HCT116 (cell line): ENCODE data around the gene AKAP1. TPM values are rescaled to one million over a fixed set of nuclear protein-coding genes. Genes with fewer than 3 reads are reported as not detected.

Source experiments
- ATAC-seq: fragments of 200-7000 bp; cut with Tn5 transposase; 2 replicates; pipeline ENCODE4 v1.9.1; 2020; ENCODE audit warnings: mild to moderate bottlenecking, moderate library complexity
- BruUV-seq: library from RNA; stranded (reverse); fragments of 400-500 nt; replicated peaks from 2 replicates; lab custom pipeline; 2021; lab: Mats Ljungman, UMichigan
- CTCF ChIA-PET: fragments of 300-600 bp; sonication (Branson Sonifier 250); formaldehyde crosslinking; loops from one replicate; lab custom pipeline; 2021; ENCODE audit warnings: antibody characterized with exemption; lab: Charles Lee
- POLR2A ChIA-PET: fragments of 300-600, 350-600 bp; sonication (Branson Sonifier 250); formaldehyde crosslinking; loops from one replicate; lab custom pipeline; 2021; ENCODE audit warnings: antibody characterized with exemption; lab: Charles Lee
- RAD21 ChIA-PET, 2 experiments: fragments of 300-600 bp; sonication (Branson Sonifier 250); formaldehyde crosslinking; loops; one replicate each; lab custom pipeline; 2023; ENCODE audit warnings: low total read pairs in 2 of 2; ENCODE audit not compliant: uncharacterized antibody in 2 of 2, unreplicated experiment in 2 of 2, low non-redundant PET in 1 of 2; lab: Charles Lee
- DNase-seq: peaks from one replicate; pipeline ENCODE4 v3.0.0-alpha.2; 2010; ENCODE audit warnings: low read depth, low spot score
- H2AFZ ChIP-seq: fragments of 200-600 bp; shearing (Covaris generic), sonication (generic); 2 replicates; pipeline ENCODE4 v1.6.1; 2017; ENCODE audit warnings: low read depth, mixed run types, mixed read lengths, antibody characterized with exemption, low read length; ENCODE audit not compliant: poor library complexity, severe bottlenecking
- H3K27ac ChIP-seq: 2 replicates; pipeline ENCODE4 v1.5.1; 2012; ENCODE audit warnings: low read depth, low read length
- H3K27me3 ChIP-seq: fragments of 200-600 bp; sonication (generic); 2 replicates; pipeline ENCODE4 v1.6.1; 2016; ENCODE audit warnings: mixed run types, low read length, mixed read lengths; ENCODE audit not compliant: insufficient read depth
- H3K36me3 ChIP-seq, 2 experiments: fragments of 200-500 bp in 1 of 2; fragments of 200-600 bp in 1 of 2; sonication (Bioruptor generic) in 1 of 2; sonication (generic) in 1 of 2; 2 replicates each; pipeline versions ENCODE4 v1.5.1 to v1.6.1; 2014 to 2016; ENCODE audit warnings: low read length in 2 of 2, inconsistent platforms in 1 of 2, mixed read lengths in 1 of 2, mixed run types in 1 of 2; ENCODE audit not compliant: insufficient read depth in 2 of 2, control insufficient read depth in 1 of 2
- H3K4me1 ChIP-seq, 2 experiments: fragments of 200-600 bp in 1 of 2; sonication (generic) in 1 of 2; 2 replicates each; pipeline versions ENCODE4 v1.5.1 to v1.6.1; 2012 to 2017; ENCODE audit warnings: low read length in 2 of 2, inconsistent platforms in 1 of 2, mild to moderate bottlenecking in 1 of 2, mixed read lengths in 1 of 2, mixed run types in 1 of 2, moderate library complexity in 1 of 2; ENCODE audit not compliant: insufficient read depth in 2 of 2, control insufficient read depth in 1 of 2
- H3K4me2 ChIP-seq: fragments of 200-600 bp; sonication (generic); 2 replicates; pipeline ENCODE4 v1.6.1; 2017; ENCODE audit warnings: mixed run types, low read length, mixed read lengths
- H3K4me3 ChIP-seq, 2 experiments: fragments of 200-600 bp in 1 of 2; sonication (generic) in 1 of 2; replicated peaks in 1 of 2; 2 replicates each; pipeline ENCODE4 v1.5.1; 2011 to 2016; ENCODE audit warnings: low read length in 2 of 2, control low read depth in 1 of 2, low read depth in 1 of 2, mild to moderate bottlenecking in 1 of 2, mixed read lengths in 1 of 2, mixed run types in 1 of 2
- H3K79me2 ChIP-seq: fragments of 200-600 bp; sonication (generic); 2 replicates; pipeline ENCODE4 v1.6.1; 2017; ENCODE audit warnings: mild to moderate bottlenecking, mixed run types, low read length, moderate library complexity, mixed read lengths; ENCODE audit not compliant: insufficient read depth
- H3K9ac ChIP-seq: fragments of 200-600 bp; sonication (generic); 2 replicates; pipeline ENCODE4 v1.6.1; 2016; ENCODE audit warnings: low read length, mixed read lengths
- H3K9me2 ChIP-seq: fragments of 200-600 bp; sonication (generic), shearing (Covaris generic); 2 replicates; pipeline ENCODE4 v1.6.1; 2017; ENCODE audit warnings: mixed run types, mild to moderate bottlenecking, moderate library complexity; ENCODE audit not compliant: insufficient read depth
- H3K9me3 ChIP-seq, 2 experiments: fragments of 200-500 bp in 1 of 2; fragments of 200-600 bp in 1 of 2; sonication (Bioruptor generic) in 1 of 2; sonication (generic) in 1 of 2; 2 replicates each; pipeline ENCODE4 v1.6.1; 2014 to 2017; ENCODE audit warnings: low read length in 2 of 2, mixed read lengths in 2 of 2, inconsistent platforms in 1 of 2, low read depth in 1 of 2, mild to moderate bottlenecking in 1 of 2, mixed run types in 1 of 2, moderate library complexity in 1 of 2; ENCODE audit not compliant: control insufficient read depth in 1 of 2, insufficient read depth in 1 of 2
- H4K20me1 ChIP-seq: fragments of 200-600 bp; sonication (generic), shearing (Covaris generic); 2 replicates; pipeline ENCODE4 v1.6.1; 2017; ENCODE audit warnings: mixed run types, mild to moderate bottlenecking, moderate library complexity; ENCODE audit not compliant: insufficient read depth
- CBX3 ChIP-seq: IDR thresholded peaks from 2 replicates; pipeline ENCODE4 v1.6.1; 2012; ENCODE audit warnings: low read depth
- CTCF ChIP-seq, 3 experiments: fragments of 200-600 bp in 1 of 3; sonication (generic) in 1 of 3; IDR thresholded peaks in 2 of 3; conservative IDR thresholded peaks in 1 of 3; 2 replicates each; pipeline ENCODE4 v1.5.1; 2012 to 2017; ENCODE audit warnings: low read depth in 2 of 3, low read length in 2 of 3, antibody characterized with exemption in 1 of 3, borderline replicate concordance in 1 of 3, control low read depth in 1 of 3, mild to moderate bottlenecking in 1 of 3, mixed read lengths in 1 of 3, mixed run types in 1 of 3, moderate library complexity in 1 of 3; ENCODE audit not compliant: insufficient read depth in 1 of 3
- EGR1 ChIP-seq: IDR thresholded peaks from 2 replicates; pipeline ENCODE4 v1.6.1; 2012; ENCODE audit warnings: low read depth
- MAX ChIP-seq: IDR thresholded peaks from 2 replicates; pipeline ENCODE4 v1.6.1; 2012
- POLR2AphosphoS5 ChIP-seq: IDR thresholded peaks from 2 replicates; pipeline ENCODE4 v1.6.1; 2011; ENCODE audit warnings: mild to moderate bottlenecking, low read depth, low read length, moderate library complexity
- SIN3A ChIP-seq: IDR thresholded peaks from 2 replicates; pipeline ENCODE4 v1.6.1; 2012; ENCODE audit warnings: low read depth
- SP1 ChIP-seq: IDR thresholded peaks from 2 replicates; pipeline ENCODE4 v1.6.1; 2012; ENCODE audit warnings: low read depth
- SRF ChIP-seq: IDR thresholded peaks from 2 replicates; pipeline ENCODE4 v1.6.1; 2012; ENCODE audit warnings: low read depth
- TCF7L2 ChIP-seq: IDR thresholded peaks from 2 replicates; pipeline ENCODE4 v1.7.0; 2011; ENCODE audit warnings: borderline replicate concordance, inconsistent platforms; ENCODE audit not compliant: insufficient read depth, insufficient read length; ENCODE audit errors: extremely low read depth
- YY1 ChIP-seq: IDR thresholded peaks from 2 replicates; pipeline ENCODE4 v1.6.1; 2011; ENCODE audit warnings: low read length, low read depth, moderate library complexity, mild to moderate bottlenecking; ENCODE audit not compliant: insufficient replicate concordance; ENCODE audit errors: extremely low read depth
- ZBTB33 ChIP-seq: IDR thresholded peaks from 2 replicates; pipeline ENCODE4 v1.6.1; 2011; ENCODE audit warnings: mild to moderate bottlenecking, low read length, moderate library complexity; ENCODE audit not compliant: insufficient replicate concordance; ENCODE audit errors: extremely low read depth
- ZNF274 ChIP-seq: fragments of 200-500 bp; sonication (Bioruptor generic); IDR thresholded peaks from 2 replicates; pipeline ENCODE4 v1.6.1; 2014; ENCODE audit warnings: mild to moderate bottlenecking, low read depth, low read length, inconsistent platforms
- intact Hi-C: fragments of 100-400 bp; cut with micrococcal nuclease; formaldehyde crosslinking; loops from 2 replicates; pipeline ENCODE4 v1.10.0; 2022
- total RNA-seq: library from RNA; stranded (reverse); gene quantifications from one replicate; pipeline ENCODE4 v1.2.1, GENCODE V29; 2021; ENCODE audit not compliant: unreplicated experiment

Gene AKAP1
- total RNA-seq, 1 experiment from 2014 or later = 51.6 TPM

GRCh38 chr17:57109393-57110151, 24.5 kb downstream of the AKAP1 start:
- POLR2A ChIA-PET = interaction anchor here (1.0 to 1.6 kb wide), 2 partner anchors 18 to 25 kb away, joined by 3 to 4 read pairs; partner anchors contain the start of gene AKAP1
- H3K27me3 ChIP-seq = no peaks in the 10 kb centered on the region
- CTCF ChIA-PET = interaction anchor here (0.6 to 1.2 kb wide), 4 partner anchors 10 to 577 kb away, joined by 3 read pairs; no protein-coding TSS in a partner anchor
- H3K27ac ChIP-seq = peak overlapping the region; percentile 89
- intact Hi-C loops = loop anchor here (5.0 kb wide), 1 partner anchor 102 kb away; no protein-coding TSS in a partner anchor
- ATAC-seq = no peak
- peaks cover 45% of the 10 kb centered on the region for H3K79me2 ChIP-seq
- no peak overlapping the region for H3K4me3 ChIP-seq
- BruUV-seq = no TSS peak
- no peaks in the 10 kb centered on the region for H3K9me3 ChIP-seq
- no peak overlapping the region for H3K9ac ChIP-seq
- no peak for DNase-seq
- H3K9me2 ChIP-seq = no peaks in the 10 kb centered on the region
- peaks cover 51 to 53% of the 10 kb centered on the region in 2 experiments for H3K4me1 ChIP-seq
- peaks cover 10% of the 10 kb centered on the region; the same call in 1 of the 2 replicates for H4K20me1 ChIP-seq
- H3K4me2 ChIP-seq = peak overlapping the region; percentile 85
- H2AFZ ChIP-seq = no peak overlapping the region
- H3K36me3 ChIP-seq = peaks cover 1 to 28% of the 10 kb centered on the region in 2 experiments; a peak in 2 of 4 replicates
- RAD21 ChIA-PET = no interaction called here
- TF ChIP-seq CTCF (IDR thresholded peaks at IDR 0.05 in 2 of 3, conservative IDR thresholded peaks at IDR 0.05 in 1 of 3; ENCODE audit: borderline replicate concordance in 1 of 3, insufficient read depth in 1 of 3, low read depth in 2 of 3, low read length in 2 of 3) = peak in 1 of 3 experiments; percentile 33; a peak in 3 of 6 replicates
- no peak for TF ChIP-seq ZNF274

GRCh38 chr17:57110152-57110542, 25.1 kb downstream of the AKAP1 start:
- ChIA-PET POLR2A (no interaction called here), CTCF (interaction anchor here (0.6 to 1.1 kb wide), 3 partner anchors 9 to 577 kb away, joined by 3 read pairs; no protein-coding TSS in a partner anchor), RAD21 (no interaction called here)
- no peak overlapping the region for H3K9ac ChIP-seq
- H3K4me1 ChIP-seq = peaks cover 45 to 47% of the 10 kb centered on the region in 2 experiments
- H3K9me2 ChIP-seq = no peaks in the 10 kb centered on the region
- H3K27me3 ChIP-seq = no peaks in the 10 kb centered on the region
- intact Hi-C loops = loop anchor here (5.0 kb wide), 1 partner anchor 103 kb away; no protein-coding TSS in a partner anchor
- ATAC-seq (no peak), DNase-seq (no peak)
- H3K4me2 ChIP-seq = no peak overlapping the region
- BruUV-seq = no TSS peak
- peaks cover 39% of the 10 kb centered on the region for H3K79me2 ChIP-seq
- peaks cover 11% of the 10 kb centered on the region; the same call in 1 of the 2 replicates for H4K20me1 ChIP-seq
- H2AFZ ChIP-seq = no peak overlapping the region
- no peak overlapping the region for H3K4me3 ChIP-seq
- H3K27ac ChIP-seq = no peak overlapping the region
- no peaks in the 10 kb centered on the region for H3K9me3 ChIP-seq
- H3K36me3 ChIP-seq = peaks cover 6 to 33% of the 10 kb centered on the region in 2 experiments; a peak in 3 of 4 replicates
- TF ChIP-seq MAX = no peak
- no peak for TF ChIP-seq ZBTB33
- no peak for TF ChIP-seq SRF
- no peak for TF ChIP-seq SIN3A
- TF ChIP-seq CBX3 = no peak
- TF ChIP-seq EGR1 = no peak
- TF ChIP-seq POLR2AphosphoS5 = no peak
- TF ChIP-seq SP1 = no peak
- no peak for TF ChIP-seq YY1
- no peak for TF ChIP-seq TCF7L2
